Spleen (tissue), 11 donors: Measurements from ENCODE around the gene SFT2D1. TPM values are rescaled to one million over a fixed set of nuclear protein-coding genes. Genes with fewer than 3 reads are reported as not detected.

ENCODE experiments used
- DNase-seq: peaks from one replicate; pipeline ENCODE4 v3.0.0-alpha.2; 2020
- H3K27ac ChIP-seq, 8 donors: fragments of 200-600 bp; sonication (generic) in 7 of 8; 1 replicate in 4 of 8; 2 replicates in 4 of 8; pipeline versions ENCODE4 v1.5.0 to v1.8.0; 2016 to 2021; ENCODE audit warnings: inconsistent platforms in 4 of 8, mild to moderate bottlenecking in 4 of 8, moderate library complexity in 1 of 8
- H3K27me3 ChIP-seq, 7 donors: fragments of 200-600 bp; sonication (generic) in 6 of 7; replicated peaks in 1 of 7; 1 replicate in 4 of 7; 2 replicates in 3 of 7; pipeline versions ENCODE4 v1.5.0 to v1.8.0; 2016 to 2021; ENCODE audit warnings: inconsistent platforms in 3 of 7, mild to moderate bottlenecking in 1 of 7
- H3K36me3 ChIP-seq, 6 donors: fragments of 200-600 bp; sonication (generic) in 5 of 6; 1 replicate in 4 of 6; 2 replicates in 2 of 6; pipeline versions ENCODE4 v1.5.0 to v1.8.0; 2016 to 2021; ENCODE audit warnings: inconsistent platforms in 2 of 6
- H3K4me1 ChIP-seq, 6 donors: fragments of 200-600 bp; sonication (generic) in 5 of 6; 1 replicate in 3 of 6; 2 replicates in 3 of 6; pipeline versions ENCODE4 v1.5.0 to v1.8.0; 2016 to 2021; ENCODE audit warnings: inconsistent platforms in 3 of 6
- H3K4me3 ChIP-seq, 8 donors: fragments of 200-600 bp; sonication (generic) in 7 of 8; 1 replicate in 4 of 8; 2 replicates in 4 of 8; pipeline versions ENCODE4 v1.5.0 to v1.8.0; 2016 to 2021; ENCODE audit warnings: inconsistent platforms in 4 of 8, mild to moderate bottlenecking in 4 of 8, moderate library complexity in 2 of 8
- H3K9me3 ChIP-seq, 8 donors: fragments of 200-600 bp; sonication (generic) in 7 of 8; 1 replicate in 4 of 8; 2 replicates in 4 of 8; pipeline versions ENCODE4 v1.5.0 to v1.8.0; 2016 to 2021; ENCODE audit warnings: inconsistent platforms in 4 of 8
- POLR2A ChIP-seq, 3 donors: fragments of 450-650 bp; IDR thresholded peaks; one replicate each; pipeline ENCODE4 v1.5.1; 2017; ENCODE audit warnings: antibody characterized with exemption in 3 of 3, mild to moderate bottlenecking in 1 of 3
- POLR2AphosphoS5 ChIP-seq, 3 donors: sonication (generic); formaldehyde crosslinking; IDR thresholded peaks; one replicate each; pipeline ENCODE4 v1.5.1; 2017; ENCODE audit warnings: antibody characterized with exemption in 3 of 3
- WGBS, 5 donors: extraction: QIAGEN DNeasy Blood & Tissue Kit in 3 of 5; methylation state at CpG; one replicate each; pipeline versions ENCODE4 v1.1.5 to v1.1.7; 2013 to 2018; 5-methylcytosine and 5-hydroxymethylcytosine counted together
- intact Hi-C: fragments of 100-400 bp; cut with DNase I; formaldehyde crosslinking; loops from one replicate; pipeline ENCODE4 v1.15.0; 2023; ENCODE audit warnings: low total_unique reads
- polyA plus RNA-seq, 3 donors: library from polyadenylated mRNA; stranded (reverse); fragments of 200-250 nt; gene quantifications; one replicate each; pipeline ENCODE4 v1.2.1, GENCODE V29; 2013
- total RNA-seq, 7 donors: library from RNA; depleted of rRNA in 3 of 7; stranded (reverse); fragments of >200 nt in 3 of 7; fragmentation: NEBNext Ultra II Directional in 4 of 7; extraction: Animal tissue kit (Norgen Biotek cat#: 25700) in 4 of 7; gene quantifications; one replicate each; pipeline versions ENCODE4 v1.1.0 to v1.2.1, GENCODE V29; 2016 to 2021
- TF ChIP-seq, protein P1 (sequence below), 11 experiments: fragments of 200-600 bp in 7 of 11; fragments of 450-650 bp in 4 of 11; sonication (generic) in 4 of 11; IDR thresholded peaks in 8 of 11; conservative IDR thresholded peaks in 3 of 11; 1 replicate in 7 of 11; 2 replicates in 4 of 11; pipeline versions ENCODE4 v1.4.0 to v1.8.0; 2016 to 2021; ENCODE audit warnings: antibody characterized with exemption in 11 of 11, inconsistent platforms in 4 of 11, mild to moderate bottlenecking in 1 of 11
- donor health status: healthy with polysubstance abuse.
- donor health status: DM: no; HTN: no; CAD: no; lungs with moderate emphysema.
- donor health status: DM: no; HTN: no; CAD: no.
- donor health status: Bipolar disorder and iron deficiency.
- donor health status: healthy.
- donor health status: DM: no; HTN: no; CAD: no.
- donor health status: DM: yes; HTN: yes; CAD: no.

SFT2D1 gene
- total and polyA plus RNA-seq, 10 donors = 46.0 to 71.0 (median 55.5) TPM

DNA sequence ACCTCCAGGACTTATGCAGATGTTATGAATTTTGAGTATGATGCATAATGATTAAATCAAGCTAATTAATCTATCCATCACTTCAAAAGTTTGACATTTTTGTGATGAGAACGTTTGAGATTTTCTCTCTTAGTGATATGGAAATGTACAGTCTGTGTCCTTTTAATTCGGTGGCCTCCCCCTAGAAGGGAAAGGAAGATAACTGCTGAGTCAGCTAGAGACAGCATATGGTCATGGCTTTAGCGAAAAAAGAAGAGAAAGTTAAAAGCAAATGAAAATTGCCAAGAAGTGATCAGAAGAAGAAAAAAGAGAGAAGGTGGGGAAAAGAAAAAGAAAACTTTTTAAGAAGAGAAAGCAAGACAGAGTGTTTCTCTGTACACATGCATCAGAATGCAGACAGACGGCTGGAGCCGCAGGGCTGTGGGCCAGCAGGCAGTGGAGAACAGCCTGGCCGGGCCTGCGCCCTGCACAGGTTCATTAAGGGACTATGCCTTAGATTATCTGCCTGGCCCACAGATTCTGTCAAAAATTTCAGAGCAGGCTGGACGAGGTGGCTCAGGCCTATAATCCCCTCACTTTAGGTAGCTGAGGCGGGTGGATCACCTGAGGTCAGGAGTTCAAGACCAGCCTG is 41.9 kb downstream of the SFT2D1 start:
- H3K4me3 ChIP-seq = no peak overlapping the region
- intact Hi-C loops = no loop called here
- WGBS, 5 donors = 82 to 88% (median 85%) methylated on average over 9 of the region's 9 CpGs

DNA sequence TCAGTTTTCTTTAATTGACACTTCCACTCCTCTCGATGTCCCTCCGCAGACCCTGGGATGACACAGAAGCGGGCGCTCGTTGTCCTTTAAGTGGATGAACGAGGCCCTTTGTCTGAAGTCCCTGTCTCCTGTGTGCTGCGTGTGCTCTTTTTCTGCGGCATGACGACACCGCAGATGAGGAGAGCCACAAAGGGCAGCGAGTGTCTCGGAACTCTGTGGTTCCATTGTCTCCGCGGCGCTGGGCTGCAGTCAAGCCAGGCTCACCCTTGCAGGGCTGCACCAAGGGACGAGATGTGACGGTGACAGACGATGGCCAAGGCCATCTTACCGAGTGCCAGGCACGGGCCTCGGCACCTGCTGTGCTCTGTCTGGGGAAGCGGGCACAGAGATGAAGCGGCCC is 44.7 kb downstream of the SFT2D1 start:
- DNase-seq = no peak
- Histone ChIP-seq H3K9me3 (no peaks in the 10 kb centered on the region), H3K4me1 (no peaks in the 10 kb centered on the region), H3K27ac (no peak overlapping the region), H3K27me3 (peaks cover 0 to 57% (median 0%) of the 10 kb centered on the region in 7 donors), H3K36me3 (no peaks in the 10 kb centered on the region), H3K4me3 (no peak overlapping the region)
- intact Hi-C loops = no loop called here
- no peak for TF ChIP-seq POLR2AphosphoS5 (IDR thresholded peaks at IDR 0.05)
- TF ChIP-seq, protein P1, sequence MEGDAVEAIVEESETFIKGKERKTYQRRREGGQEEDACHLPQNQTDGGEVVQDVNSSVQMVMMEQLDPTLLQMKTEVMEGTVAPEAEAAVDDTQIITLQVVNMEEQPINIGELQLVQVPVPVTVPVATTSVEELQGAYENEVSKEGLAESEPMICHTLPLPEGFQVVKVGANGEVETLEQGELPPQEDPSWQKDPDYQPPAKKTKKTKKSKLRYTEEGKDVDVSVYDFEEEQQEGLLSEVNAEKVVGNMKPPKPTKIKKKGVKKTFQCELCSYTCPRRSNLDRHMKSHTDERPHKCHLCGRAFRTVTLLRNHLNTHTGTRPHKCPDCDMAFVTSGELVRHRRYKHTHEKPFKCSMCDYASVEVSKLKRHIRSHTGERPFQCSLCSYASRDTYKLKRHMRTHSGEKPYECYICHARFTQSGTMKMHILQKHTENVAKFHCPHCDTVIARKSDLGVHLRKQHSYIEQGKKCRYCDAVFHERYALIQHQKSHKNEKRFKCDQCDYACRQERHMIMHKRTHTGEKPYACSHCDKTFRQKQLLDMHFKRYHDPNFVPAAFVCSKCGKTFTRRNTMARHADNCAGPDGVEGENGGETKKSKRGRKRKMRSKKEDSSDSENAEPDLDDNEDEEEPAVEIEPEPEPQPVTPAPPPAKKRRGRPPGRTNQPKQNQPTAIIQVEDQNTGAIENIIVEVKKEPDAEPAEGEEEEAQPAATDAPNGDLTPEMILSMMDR (IDR thresholded peaks at IDR 0.05 in 8 of 11, conservative IDR thresholded peaks at IDR 0.05 in 3 of 11) = no peak
- 93 to 98% (median 93%) methylated on average over 17 to 23 of the region's 23 CpGs for WGBS, 5 donors

More for the DNA sequence above, 41.9 kb downstream of the SFT2D1 start:
- H3K27me3 ChIP-seq = peaks cover 0 to 79% (median 5%) of the 10 kb centered on the region in 7 donors
- TF ChIP-seq POLR2A (IDR thresholded peaks at IDR 0.05) (no peak), POLR2AphosphoS5 (IDR thresholded peaks at IDR 0.05) (no peak)
- TF ChIP-seq, protein P1 (IDR thresholded peaks at IDR 0.05 in 8 of 11, conservative IDR thresholded peaks at IDR 0.05 in 3 of 11) = no peak
- H3K9me3 ChIP-seq = no peaks in the 10 kb centered on the region
- no peaks in the 10 kb centered on the region for H3K4me1 ChIP-seq
- H3K27ac ChIP-seq = no peak overlapping the region
- H3K36me3 ChIP-seq = no peaks in the 10 kb centered on the region
- DNase-seq = no peak

DNA sequence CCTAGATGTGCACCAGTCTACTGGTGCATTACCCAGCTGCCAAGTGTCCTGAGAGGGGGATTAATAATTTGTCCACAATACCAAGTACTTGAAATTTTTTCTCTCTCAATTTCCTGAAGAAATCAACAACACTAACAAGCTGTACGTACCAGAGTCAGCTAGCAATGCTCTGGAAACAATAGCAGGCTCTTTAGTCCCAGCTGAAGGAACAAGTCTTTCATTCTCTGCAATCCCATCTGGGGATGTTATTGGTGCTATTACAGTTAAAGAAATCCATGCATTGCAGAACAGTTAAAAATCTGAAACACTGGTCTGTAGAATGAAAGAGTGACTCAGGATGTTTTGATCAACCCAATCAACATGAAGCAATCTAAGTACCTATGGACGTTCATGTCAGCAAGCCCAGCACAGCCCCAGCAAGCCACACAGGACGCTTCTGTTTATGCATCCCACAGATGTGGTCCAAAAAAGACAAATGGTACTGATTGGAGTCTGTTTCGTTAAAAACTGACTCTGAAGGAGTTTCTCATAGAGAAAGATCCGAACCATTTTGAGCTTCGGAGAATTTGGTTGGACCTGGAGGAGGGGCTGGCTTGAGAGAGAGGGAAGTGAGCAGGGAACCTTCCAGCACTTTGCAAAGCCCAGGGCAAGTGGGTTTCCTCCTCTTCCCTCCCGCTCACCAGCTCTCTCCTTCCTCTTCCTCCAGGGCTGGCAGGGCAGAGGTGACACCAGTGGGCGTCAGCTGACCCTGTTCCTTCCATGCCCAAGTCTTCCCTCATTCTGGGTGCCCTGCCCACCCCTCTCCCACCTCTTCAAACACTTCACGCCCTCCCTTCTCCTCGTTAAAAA is 46.1 kb downstream of the SFT2D1 start:
- DNase-seq = no peak
- intact Hi-C loops = no loop called here
- TF ChIP-seq, protein P1 (IDR thresholded peaks at IDR 0.05 in 8 of 11, conservative IDR thresholded peaks at IDR 0.05 in 3 of 11) = no peak
- TF ChIP-seq POLR2AphosphoS5 (IDR thresholded peaks at IDR 0.05) (no peak), POLR2A (IDR thresholded peaks at IDR 0.05) (no peak)
- H3K9me3 ChIP-seq = no peaks in the 10 kb centered on the region
- no peak overlapping the region for H3K27ac ChIP-seq
- 78 to 82% (median 80%) methylated on average over 10 of the region's 10 CpGs for WGBS, 5 donors
- no peaks in the 10 kb centered on the region for H3K4me1 ChIP-seq
- no peak overlapping the region for H3K4me3 ChIP-seq
- H3K36me3 ChIP-seq = no peaks in the 10 kb centered on the region
- peaks cover 0 to 45% (median 0%) of the 10 kb centered on the region in 7 donors for H3K27me3 ChIP-seq
